HepG2 (cell line): ENCODE results near the gene ARRDC3. TPM values are rescaled to one million over a fixed set of nuclear protein-coding genes. Genes with fewer than 3 reads are reported as not detected.

Source experiments
- ELF4 ChIP-seq: sonication (generic); formaldehyde crosslinking; IDR thresholded peaks from 2 replicates; pipeline ENCODE4 v1.5.0; 2020; ENCODE audit warnings: missing genetic modification reagents, mild to moderate bottlenecking, moderate library complexity, borderline replicate concordance
- THYN1 ChIP-seq: sonication (generic); formaldehyde crosslinking; IDR thresholded peaks from 2 replicates; pipeline ENCODE4 v1.8.1; 2023; ENCODE audit warnings: low read depth, mild to moderate bottlenecking, moderate library complexity, missing genetic modification reagents, borderline replicate concordance
- ZBTB39 ChIP-seq: sonication (generic); formaldehyde crosslinking; IDR thresholded peaks from 2 replicates; pipeline ENCODE4 v1.5.0; 2020; ENCODE audit warnings: missing genetic modification reagents
- ZNF441 ChIP-seq: sonication (generic); formaldehyde crosslinking; IDR thresholded peaks from 2 replicates; pipeline ENCODE4 v1.7.0; 2021; ENCODE audit warnings: missing genetic modification reagents, borderline replicate concordance
- ZNF674 ChIP-seq: sonication (generic); formaldehyde crosslinking; IDR thresholded peaks from 2 replicates; pipeline ENCODE4 v1.5.0; 2020; ENCODE audit warnings: low read depth, mild to moderate bottlenecking, missing genetic modification reagents
- polyA plus RNA-seq, 8 experiments: library from polyadenylated mRNA; depleted of rRNA in 3 of 8; stranded (reverse) in 7 of 8; unstranded in 1 of 8; fragments of >200 nt; fragmentation: Illumina TruSeq in 4 of 8; extraction: Trizol in 4 of 8; gene quantifications; 2 replicates each; pipeline versions ENCODE4 v1.2.1 to v1.2.3, GENCODE V29; 2011 to 2016; ENCODE audit warnings: low read depth in 4 of 8, missing spikeins in 1 of 8, mixed read lengths in 1 of 8; ENCODE audit not compliant: insufficient read depth in 1 of 8
- total RNA-seq, 5 experiments: library from RNA; depleted of rRNA; stranded (reverse); fragments of >200 nt; fragmentation: Illumina TruSeq; extraction: Trizol; gene quantifications; 2 replicates each; pipeline ENCODE4 v1.2.3, GENCODE V29; 2016; ENCODE audit warnings: low read depth in 1 of 5
- TF ChIP-seq, protein P1 (sequence below): sonication (generic); formaldehyde crosslinking; IDR thresholded peaks from 2 replicates; pipeline ENCODE4 v1.5.1; 2020; ENCODE audit warnings: mild to moderate bottlenecking, missing genetic modification reagents, borderline replicate concordance
- TF ChIP-seq, protein P2 (sequence below): sonication (generic); formaldehyde crosslinking; IDR thresholded peaks from 2 replicates; pipeline ENCODE4 v1.5.0; 2020; ENCODE audit warnings: missing genetic modification reagents, mild to moderate bottlenecking, borderline replicate concordance
- TF ChIP-seq, protein P3 (sequence below): sonication (generic); formaldehyde crosslinking; IDR thresholded peaks from 2 replicates; pipeline ENCODE4 v1.4.0; 2020; ENCODE audit warnings: missing genetic modification reagents, mild to moderate bottlenecking, borderline replicate concordance
- TF ChIP-seq, protein P4 (sequence below): sonication (generic); formaldehyde crosslinking; IDR thresholded peaks from 2 replicates; pipeline ENCODE4 v1.4.0; 2020; ENCODE audit warnings: mild to moderate bottlenecking, low read depth, missing genetic modification reagents
- TF ChIP-seq, protein P5 (sequence below): sonication (generic); IDR thresholded peaks from 2 replicates; pipeline ENCODE4 v1.6.1; 2016; ENCODE audit warnings: low read depth, borderline replicate concordance

Gene ARRDC3
- total and polyA plus RNA-seq, 2 of the 13 experiments (the other 11 are each of a cell fraction or from before 2014, with no cell fraction given) = 3.4 to 24.4 TPM

- TF ChIP-seq, protein P1, sequence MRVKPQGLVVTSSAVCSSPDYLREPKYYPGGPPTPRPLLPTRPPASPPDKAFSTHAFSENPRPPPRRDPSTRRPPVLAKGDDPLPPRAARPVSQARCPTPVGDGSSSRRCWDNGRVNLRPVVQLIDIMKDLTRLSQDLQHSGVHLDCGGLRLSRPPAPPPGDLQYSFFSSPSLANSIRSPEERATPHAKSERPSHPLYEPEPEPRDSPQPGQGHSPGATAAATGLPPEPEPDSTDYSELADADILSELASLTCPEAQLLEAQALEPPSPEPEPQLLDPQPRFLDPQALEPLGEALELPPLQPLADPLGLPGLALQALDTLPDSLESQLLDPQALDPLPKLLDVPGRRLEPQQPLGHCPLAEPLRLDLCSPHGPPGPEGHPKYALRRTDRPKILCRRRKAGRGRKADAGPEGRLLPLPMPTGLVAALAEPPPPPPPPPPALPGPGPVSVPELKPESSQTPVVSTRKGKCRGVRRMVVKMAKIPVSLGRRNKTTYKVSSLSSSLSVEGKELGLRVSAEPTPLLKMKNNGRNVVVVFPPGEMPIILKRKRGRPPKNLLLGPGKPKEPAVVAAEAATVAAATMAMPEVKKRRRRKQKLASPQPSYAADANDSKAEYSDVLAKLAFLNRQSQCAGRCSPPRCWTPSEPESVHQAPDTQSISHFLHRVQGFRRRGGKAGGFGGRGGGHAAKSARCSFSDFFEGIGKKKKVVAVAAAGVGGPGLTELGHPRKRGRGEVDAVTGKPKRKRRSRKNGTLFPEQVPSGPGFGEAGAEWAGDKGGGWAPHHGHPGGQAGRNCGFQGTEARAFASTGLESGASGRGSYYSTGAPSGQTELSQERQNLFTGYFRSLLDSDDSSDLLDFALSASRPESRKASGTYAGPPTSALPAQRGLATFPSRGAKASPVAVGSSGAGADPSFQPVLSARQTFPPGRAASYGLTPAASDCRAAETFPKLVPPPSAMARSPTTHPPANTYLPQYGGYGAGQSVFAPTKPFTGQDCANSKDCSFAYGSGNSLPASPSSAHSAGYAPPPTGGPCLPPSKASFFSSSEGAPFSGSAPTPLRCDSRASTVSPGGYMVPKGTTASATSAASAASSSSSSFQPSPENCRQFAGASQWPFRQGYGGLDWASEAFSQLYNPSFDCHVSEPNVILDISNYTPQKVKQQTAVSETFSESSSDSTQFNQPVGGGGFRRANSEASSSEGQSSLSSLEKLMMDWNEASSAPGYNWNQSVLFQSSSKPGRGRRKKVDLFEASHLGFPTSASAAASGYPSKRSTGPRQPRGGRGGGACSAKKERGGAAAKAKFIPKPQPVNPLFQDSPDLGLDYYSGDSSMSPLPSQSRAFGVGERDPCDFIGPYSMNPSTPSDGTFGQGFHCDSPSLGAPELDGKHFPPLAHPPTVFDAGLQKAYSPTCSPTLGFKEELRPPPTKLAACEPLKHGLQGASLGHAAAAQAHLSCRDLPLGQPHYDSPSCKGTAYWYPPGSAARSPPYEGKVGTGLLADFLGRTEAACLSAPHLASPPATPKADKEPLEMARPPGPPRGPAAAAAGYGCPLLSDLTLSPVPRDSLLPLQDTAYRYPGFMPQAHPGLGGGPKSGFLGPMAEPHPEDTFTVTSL (CRISPR knock-in tag) = peak; percentile 45; the same call in 1 of the 2 replicates
- TF ChIP-seq, protein P2, sequence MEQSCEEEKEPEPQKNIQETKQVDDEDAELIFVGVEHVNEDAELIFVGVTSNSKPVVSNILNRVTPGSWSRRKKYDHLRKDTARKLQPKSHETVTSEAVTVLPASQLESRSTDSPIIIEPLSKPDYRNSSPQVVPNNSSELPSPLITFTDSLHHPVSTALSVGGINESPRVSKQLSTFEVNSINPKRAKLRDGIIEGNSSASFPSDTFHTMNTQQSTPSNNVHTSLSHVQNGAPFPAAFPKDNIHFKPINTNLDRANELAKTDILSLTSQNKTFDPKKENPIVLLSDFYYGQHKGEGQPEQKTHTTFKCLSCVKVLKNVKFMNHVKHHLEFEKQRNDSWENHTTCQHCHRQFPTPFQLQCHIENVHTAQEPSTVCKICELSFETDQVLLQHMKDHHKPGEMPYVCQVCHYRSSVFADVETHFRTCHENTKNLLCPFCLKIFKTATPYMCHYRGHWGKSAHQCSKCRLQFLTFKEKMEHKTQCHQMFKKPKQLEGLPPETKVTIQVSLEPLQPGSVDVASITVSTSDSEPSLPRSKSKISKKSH (CRISPR knock-in tag) = no peak
- TF ChIP-seq, protein P3, sequence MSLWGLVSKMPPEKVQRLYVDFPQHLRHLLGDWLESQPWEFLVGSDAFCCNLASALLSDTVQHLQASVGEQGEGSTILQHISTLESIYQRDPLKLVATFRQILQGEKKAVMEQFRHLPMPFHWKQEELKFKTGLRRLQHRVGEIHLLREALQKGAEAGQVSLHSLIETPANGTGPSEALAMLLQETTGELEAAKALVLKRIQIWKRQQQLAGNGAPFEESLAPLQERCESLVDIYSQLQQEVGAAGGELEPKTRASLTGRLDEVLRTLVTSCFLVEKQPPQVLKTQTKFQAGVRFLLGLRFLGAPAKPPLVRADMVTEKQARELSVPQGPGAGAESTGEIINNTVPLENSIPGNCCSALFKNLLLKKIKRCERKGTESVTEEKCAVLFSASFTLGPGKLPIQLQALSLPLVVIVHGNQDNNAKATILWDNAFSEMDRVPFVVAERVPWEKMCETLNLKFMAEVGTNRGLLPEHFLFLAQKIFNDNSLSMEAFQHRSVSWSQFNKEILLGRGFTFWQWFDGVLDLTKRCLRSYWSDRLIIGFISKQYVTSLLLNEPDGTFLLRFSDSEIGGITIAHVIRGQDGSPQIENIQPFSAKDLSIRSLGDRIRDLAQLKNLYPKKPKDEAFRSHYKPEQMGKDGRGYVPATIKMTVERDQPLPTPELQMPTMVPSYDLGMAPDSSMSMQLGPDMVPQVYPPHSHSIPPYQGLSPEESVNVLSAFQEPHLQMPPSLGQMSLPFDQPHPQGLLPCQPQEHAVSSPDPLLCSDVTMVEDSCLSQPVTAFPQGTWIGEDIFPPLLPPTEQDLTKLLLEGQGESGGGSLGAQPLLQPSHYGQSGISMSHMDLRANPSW = 0 out of 2 replicates have a peak, but pooled peaks have one; percentile 16
- TF ChIP-seq ZNF441 (CRISPR knock-in tag) = no peak
- TF ChIP-seq ZBTB39 = no peak
- TF ChIP-seq, protein P4, sequence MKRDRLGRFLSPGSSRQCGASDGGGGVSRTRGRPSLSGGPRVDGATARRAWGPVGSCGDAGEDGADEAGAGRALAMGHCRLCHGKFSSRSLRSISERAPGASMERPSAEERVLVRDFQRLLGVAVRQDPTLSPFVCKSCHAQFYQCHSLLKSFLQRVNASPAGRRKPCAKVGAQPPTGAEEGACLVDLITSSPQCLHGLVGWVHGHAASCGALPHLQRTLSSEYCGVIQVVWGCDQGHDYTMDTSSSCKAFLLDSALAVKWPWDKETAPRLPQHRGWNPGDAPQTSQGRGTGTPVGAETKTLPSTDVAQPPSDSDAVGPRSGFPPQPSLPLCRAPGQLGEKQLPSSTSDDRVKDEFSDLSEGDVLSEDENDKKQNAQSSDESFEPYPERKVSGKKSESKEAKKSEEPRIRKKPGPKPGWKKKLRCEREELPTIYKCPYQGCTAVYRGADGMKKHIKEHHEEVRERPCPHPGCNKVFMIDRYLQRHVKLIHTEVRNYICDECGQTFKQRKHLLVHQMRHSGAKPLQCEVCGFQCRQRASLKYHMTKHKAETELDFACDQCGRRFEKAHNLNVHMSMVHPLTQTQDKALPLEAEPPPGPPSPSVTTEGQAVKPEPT = peak; percentile 89; the same call in 1 of the 2 replicates
- TF ChIP-seq ELF4 (CRISPR knock-in tag) = no peak
- no peak for TF ChIP-seq ZNF674
- TF ChIP-seq, protein P5, sequence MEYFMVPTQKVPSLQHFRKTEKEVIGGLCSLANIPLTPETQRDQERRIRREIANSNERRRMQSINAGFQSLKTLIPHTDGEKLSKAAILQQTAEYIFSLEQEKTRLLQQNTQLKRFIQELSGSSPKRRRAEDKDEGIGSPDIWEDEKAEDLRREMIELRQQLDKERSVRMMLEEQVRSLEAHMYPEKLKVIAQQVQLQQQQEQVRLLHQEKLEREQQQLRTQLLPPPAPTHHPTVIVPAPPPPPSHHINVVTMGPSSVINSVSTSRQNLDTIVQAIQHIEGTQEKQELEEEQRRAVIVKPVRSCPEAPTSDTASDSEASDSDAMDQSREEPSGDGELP = peak; percentile 9; the same call in 1 of the 2 replicates
- 0 out of 2 replicates have a peak, but pooled peaks have one; percentile 14 for TF ChIP-seq THYN1 (CRISPR knock-in tag)
Observed at GRCh38 chr5:91383027-91383955, at the start of gene ARRDC3 (continued).
